Panc1 (cell line): ENCODE data around the gene GREB1. TPM values are rescaled to one million over a fixed set of nuclear protein-coding genes. Genes with fewer than 3 reads are reported as not detected.

Source experiments
- ATAC-seq: fragments of 200-7000 bp; cut with Tn5 transposase; 2 replicates; pipeline ENCODE4 v1.9.1; 2020; ENCODE audit warnings: mild to moderate bottlenecking, moderate library complexity
- BruUV-seq: library from RNA; stranded (reverse); fragments of 400-500 nt; replicated peaks from 2 replicates; lab custom pipeline; 2021; lab: Mats Ljungman, UMichigan
- CTCF ChIA-PET: fragments of 300-600 bp; sonication (Branson Sonifier 250); formaldehyde crosslinking; loops from one replicate; lab custom pipeline; 2022; ENCODE audit warnings: antibody characterized with exemption; lab: Charles Lee
- POLR2A ChIA-PET: fragments of 300-600 bp; sonication (Branson Sonifier 250); formaldehyde crosslinking; loops from one replicate; lab custom pipeline; 2022; ENCODE audit warnings: antibody characterized with exemption; lab: Charles Lee
- DNase-seq: peaks from one replicate; pipeline ENCODE4 v3.0.0-alpha.2; 2010; ENCODE audit warnings: low read depth, low spot score
- H3K27ac ChIP-seq: 2 replicates; pipeline ENCODE4 v1.5.1; 2011; ENCODE audit warnings: mild to moderate bottlenecking, low read length, inconsistent platforms
- H3K27me3 ChIP-seq: fragments of 200-500 bp; sonication (Bioruptor generic); 2 replicates; pipeline ENCODE4 v1.6.0; 2014; ENCODE audit warnings: low read length, inconsistent platforms; ENCODE audit not compliant: control insufficient read depth, insufficient read depth
- H3K36me3 ChIP-seq: fragments of 200-500 bp; sonication (Bioruptor generic); 2 replicates; pipeline ENCODE4 v1.5.1; 2014; ENCODE audit warnings: inconsistent platforms, mild to moderate bottlenecking, low read length, moderate library complexity; ENCODE audit not compliant: control insufficient read depth, insufficient read depth
- H3K4me1 ChIP-seq: 2 replicates; pipeline ENCODE4 v1.5.1; 2011; ENCODE audit warnings: inconsistent platforms, mild to moderate bottlenecking, low read length, moderate library complexity; ENCODE audit not compliant: control insufficient read depth, insufficient read depth
- H3K4me3 ChIP-seq, 2 experiments: 2 replicates each; pipeline ENCODE4 v1.5.1; 2011 to 2012; ENCODE audit warnings: low read depth in 2 of 2, low read length in 2 of 2, mild to moderate bottlenecking in 2 of 2, inconsistent platforms in 1 of 2, moderate library complexity in 1 of 2
- H3K9me3 ChIP-seq: fragments of 200-500 bp; sonication (Bioruptor generic); 2 replicates; pipeline ENCODE4 v1.5.1; 2014; ENCODE audit warnings: low read depth, mild to moderate bottlenecking, inconsistent platforms, low read length, moderate library complexity; ENCODE audit not compliant: control insufficient read depth, insufficient read depth
- POLR2AphosphoS5 ChIP-seq: IDR thresholded peaks from 2 replicates; pipeline ENCODE4 v1.6.1; 2012; ENCODE audit warnings: mild to moderate bottlenecking, low read depth, low read length, moderate library complexity
- SIN3A ChIP-seq: IDR thresholded peaks from 2 replicates; pipeline ENCODE4 v1.6.1; 2012; ENCODE audit warnings: low read depth, mild to moderate bottlenecking, low read length, moderate library complexity, borderline replicate concordance; ENCODE audit not compliant: insufficient read depth
- TCF7L2 ChIP-seq: IDR thresholded peaks from 2 replicates; pipeline ENCODE4 v1.6.1; 2011; ENCODE audit warnings: mild to moderate bottlenecking, low read depth, low read length, inconsistent platforms
- in situ Hi-C: cut with HindIII; loops from 2 replicates; pipeline ENCODE4 v1.10.0; 2016; ENCODE audit warnings: low sequenced_read_pairs, low pct_unique_long_range_greater_than_20kb
- intact Hi-C: fragments of 100-400 bp; cut with micrococcal nuclease; formaldehyde crosslinking; loops from one replicate; pipeline ENCODE4 v1.10.0; 2022; ENCODE audit not compliant: unreplicated experiment
- total RNA-seq: library from RNA; stranded (reverse); gene quantifications from one replicate; pipeline ENCODE4 v1.2.1, GENCODE V29; 2021; ENCODE audit not compliant: unreplicated experiment
- TF ChIP-seq, protein P1 (sequence below): fragments of 450-650 bp; IDR thresholded peaks from 2 replicates; pipeline ENCODE4 v1.5.1; 2017; ENCODE audit warnings: mild to moderate bottlenecking
- TF ChIP-seq, protein P2 (sequence below), 2 experiments: IDR thresholded peaks; 2 replicates each; pipeline ENCODE4 v1.6.1; 2011 to 2012; ENCODE audit warnings: low read depth in 2 of 2, control low read depth in 1 of 2, low read length in 1 of 2, mild to moderate bottlenecking in 1 of 2, moderate library complexity in 1 of 2; ENCODE audit not compliant: insufficient read depth in 1 of 2

Gene GREB1
- total RNA-seq, 1 experiment from 2014 or later, result 0.90 TPM

DNA sequence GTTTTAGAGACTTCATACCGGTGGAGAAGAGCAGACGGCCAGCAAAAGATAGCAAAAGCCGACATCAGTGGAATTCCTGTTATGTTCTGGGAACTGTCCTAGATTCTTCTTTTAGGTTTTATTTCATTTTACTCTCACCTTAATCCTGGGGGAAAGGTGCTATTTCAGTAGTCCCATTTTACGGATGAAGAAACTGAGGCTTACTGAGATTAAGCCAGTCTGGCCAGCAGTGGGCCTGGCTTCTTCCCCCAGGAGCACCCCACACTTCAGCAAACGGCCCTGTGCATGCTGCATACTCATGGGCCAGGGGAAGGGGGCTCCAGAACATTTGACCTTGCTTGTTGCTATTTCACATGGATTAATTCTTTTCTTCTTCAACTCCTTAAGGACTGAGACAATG is 79.5 kb downstream of the GREB1 start:
- peaks cover 4% of the 10 kb centered on the region; the same call in 1 of the 2 replicates for H3K27me3 ChIP-seq
- ATAC-seq, result no peak
- in situ Hi-C loops (no loop called here), intact Hi-C loops (no loop called here)
- ChIA-PET POLR2A (no interaction called here), CTCF (no interaction called here)
- DNase-seq, result no peak
- TF ChIP-seq, protein P1, sequence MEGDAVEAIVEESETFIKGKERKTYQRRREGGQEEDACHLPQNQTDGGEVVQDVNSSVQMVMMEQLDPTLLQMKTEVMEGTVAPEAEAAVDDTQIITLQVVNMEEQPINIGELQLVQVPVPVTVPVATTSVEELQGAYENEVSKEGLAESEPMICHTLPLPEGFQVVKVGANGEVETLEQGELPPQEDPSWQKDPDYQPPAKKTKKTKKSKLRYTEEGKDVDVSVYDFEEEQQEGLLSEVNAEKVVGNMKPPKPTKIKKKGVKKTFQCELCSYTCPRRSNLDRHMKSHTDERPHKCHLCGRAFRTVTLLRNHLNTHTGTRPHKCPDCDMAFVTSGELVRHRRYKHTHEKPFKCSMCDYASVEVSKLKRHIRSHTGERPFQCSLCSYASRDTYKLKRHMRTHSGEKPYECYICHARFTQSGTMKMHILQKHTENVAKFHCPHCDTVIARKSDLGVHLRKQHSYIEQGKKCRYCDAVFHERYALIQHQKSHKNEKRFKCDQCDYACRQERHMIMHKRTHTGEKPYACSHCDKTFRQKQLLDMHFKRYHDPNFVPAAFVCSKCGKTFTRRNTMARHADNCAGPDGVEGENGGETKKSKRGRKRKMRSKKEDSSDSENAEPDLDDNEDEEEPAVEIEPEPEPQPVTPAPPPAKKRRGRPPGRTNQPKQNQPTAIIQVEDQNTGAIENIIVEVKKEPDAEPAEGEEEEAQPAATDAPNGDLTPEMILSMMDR, result no peak
- H3K27ac ChIP-seq, result no peak overlapping the region
- H3K9me3 ChIP-seq, result no peaks in the 10 kb centered on the region
- no peak overlapping the region for H3K4me3 ChIP-seq
- no TSS peak for BruUV-seq
- no peaks in the 10 kb centered on the region for H3K4me1 ChIP-seq
- no peaks in the 10 kb centered on the region for H3K36me3 ChIP-seq

DNA sequence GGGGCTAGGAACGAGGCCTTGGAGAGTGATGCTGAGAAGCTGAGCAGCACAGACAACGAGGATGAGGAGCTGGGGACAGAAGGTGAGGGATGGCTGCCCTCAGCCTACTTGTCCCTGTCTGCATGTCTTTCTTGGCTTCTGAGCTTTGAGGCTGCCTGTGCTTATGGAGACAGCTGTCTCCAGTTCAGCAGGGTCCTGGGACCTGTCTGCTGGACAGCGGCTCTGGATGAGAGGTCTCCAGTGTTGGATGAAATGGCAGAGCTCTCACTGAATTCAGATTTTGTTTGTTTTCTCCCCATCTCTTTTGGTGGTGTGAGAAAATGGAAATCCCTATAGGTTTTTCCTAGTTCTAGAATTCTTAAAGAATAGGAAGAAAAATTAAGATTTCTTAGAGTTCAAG is 81.4 kb downstream of the GREB1 start:
- no peak for DNase-seq
- H3K27me3 ChIP-seq, result no peaks in the 10 kb centered on the region
- no TSS peak for BruUV-seq
- H3K9me3 ChIP-seq, result no peaks in the 10 kb centered on the region
- in situ Hi-C loops (no loop called here), intact Hi-C loops (no loop called here)
- no peaks in the 10 kb centered on the region for H3K36me3 ChIP-seq
- no peak for ATAC-seq
- H3K4me3 ChIP-seq, result no peak overlapping the region
- CTCF ChIA-PET, result no interaction called here
- POLR2A ChIA-PET, result no interaction called here
- TF ChIP-seq, protein P1, result no peak
- TF ChIP-seq POLR2AphosphoS5 (no peak), SIN3A (no peak), TCF7L2 (no peak)
- TF ChIP-seq, protein P2, sequence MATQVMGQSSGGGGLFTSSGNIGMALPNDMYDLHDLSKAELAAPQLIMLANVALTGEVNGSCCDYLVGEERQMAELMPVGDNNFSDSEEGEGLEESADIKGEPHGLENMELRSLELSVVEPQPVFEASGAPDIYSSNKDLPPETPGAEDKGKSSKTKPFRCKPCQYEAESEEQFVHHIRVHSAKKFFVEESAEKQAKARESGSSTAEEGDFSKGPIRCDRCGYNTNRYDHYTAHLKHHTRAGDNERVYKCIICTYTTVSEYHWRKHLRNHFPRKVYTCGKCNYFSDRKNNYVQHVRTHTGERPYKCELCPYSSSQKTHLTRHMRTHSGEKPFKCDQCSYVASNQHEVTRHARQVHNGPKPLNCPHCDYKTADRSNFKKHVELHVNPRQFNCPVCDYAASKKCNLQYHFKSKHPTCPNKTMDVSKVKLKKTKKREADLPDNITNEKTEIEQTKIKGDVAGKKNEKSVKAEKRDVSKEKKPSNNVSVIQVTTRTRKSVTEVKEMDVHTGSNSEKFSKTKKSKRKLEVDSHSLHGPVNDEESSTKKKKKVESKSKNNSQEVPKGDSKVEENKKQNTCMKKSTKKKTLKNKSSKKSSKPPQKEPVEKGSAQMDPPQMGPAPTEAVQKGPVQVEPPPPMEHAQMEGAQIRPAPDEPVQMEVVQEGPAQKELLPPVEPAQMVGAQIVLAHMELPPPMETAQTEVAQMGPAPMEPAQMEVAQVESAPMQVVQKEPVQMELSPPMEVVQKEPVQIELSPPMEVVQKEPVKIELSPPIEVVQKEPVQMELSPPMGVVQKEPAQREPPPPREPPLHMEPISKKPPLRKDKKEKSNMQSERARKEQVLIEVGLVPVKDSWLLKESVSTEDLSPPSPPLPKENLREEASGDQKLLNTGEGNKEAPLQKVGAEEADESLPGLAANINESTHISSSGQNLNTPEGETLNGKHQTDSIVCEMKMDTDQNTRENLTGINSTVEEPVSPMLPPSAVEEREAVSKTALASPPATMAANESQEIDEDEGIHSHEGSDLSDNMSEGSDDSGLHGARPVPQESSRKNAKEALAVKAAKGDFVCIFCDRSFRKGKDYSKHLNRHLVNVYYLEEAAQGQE (IDR thresholded peaks at IDR 0.05; ENCODE audit: insufficient read depth in 1 of 2, low read depth in 2 of 2, low read length in 1 of 2), result peak; percentile 54; a peak in 3 of 4 replicates
- no peak overlapping the region for H3K27ac ChIP-seq
- H3K4me1 ChIP-seq, result no peaks in the 10 kb centered on the region
